ENCODE measurements around the gene HJURP. TPM values are rescaled to one million over a fixed set of nuclear protein-coding genes. Genes with fewer than 3 reads are reported as not detected.
A peak's percentile ranks its signal among the peaks of the same experiment; 100 is the strongest.

HJURP gene
- polyA plus RNA-seq, 2 of the 4 experiments (the other 2 are of a cell fraction), result 103 to 111 TPM

- ChIA-PET POLR2A (no interaction called here), CTCF (interaction anchor here (0.8 to 5.2 kb wide), 6 partner anchors 8 to 599 kb away, joined by 3 to 32 read pairs (median 4); no protein-coding TSS in a partner anchor)
- peak in 1 of 2 experiments; percentile 1 for DNase-seq (ENCODE audit: low read depth in 1 of 2, low spot score in 1 of 2)
- H3K9me3 ChIP-seq, result no peaks in the 10 kb centered on the region
- TF ChIP-seq CHD2 (IDR thresholded peaks at IDR 0.05; ENCODE audit: low read length, partially characterized antibody) (no peak), USF2 (IDR thresholded peaks at IDR 0.05) (no peak), NPAS2 (CRISPR knock-in tag; IDR thresholded peaks at IDR 0.05; ENCODE audit: borderline replicate concordance) (no peak), TP53 (CRISPR knock-in tag; IDR thresholded peaks at IDR 0.05) (no peak)
- WGBS (ENCODE audit: missing lambda C conversion rate), result 86% methylated on average over 13 of the region's 13 CpGs
- peak overlapping the region; percentile 83 to 85 for H3K27ac ChIP-seq
- no peak overlapping the region for H3K4me3 ChIP-seq
- peak overlapping the region; percentile 87 for H3K4me2 ChIP-seq
- no peak for FAIRE-seq
- peaks cover 62% of the 10 kb centered on the region for H3K4me1 ChIP-seq
- no peak for ATAC-seq
Observed at GRCh38 chr2:233849607-233850271, 4.6 kb downstream of the HJURP start.

GRCh38 chr2:233848276-233848675 lies 6.1 kb downstream of the HJURP start:
- Histone ChIP-seq H3K4me2 (peak overlapping the region; percentile 87; the same call in 1 of the 3 replicates), H3K4me3 (no peak overlapping the region), H3K27ac (peak overlapping the region; percentile 83 to 85; a peak in 5 of 6 replicates), H3K4me1 (peaks cover 63% of the 10 kb centered on the region), H3K9me3 (no peaks in the 10 kb centered on the region)
- no peak for DNase-seq (ENCODE audit: low read depth in 1 of 2, low spot score in 1 of 2)
- TF ChIP-seq ELK1 (IDR thresholded peaks at IDR 0.05; ENCODE audit: low read depth, low read length) (no peak), CEBPB (IDR thresholded peaks at IDR 0.05) (0 out of 4 replicates have a peak, but pooled peaks of 1 of the 2 experiments have one; percentile 14)
- 93% methylated on average over 13 of the region's 13 CpGs for WGBS (ENCODE audit: missing lambda C conversion rate)
- no peak for FAIRE-seq
- POLR2A ChIA-PET, result no interaction called here
- no peak; a peak in 1 of 6 replicates for ATAC-seq
- CTCF ChIA-PET, result interaction anchor here (0.8 to 5.2 kb wide), 4 partner anchors 10 to 420 kb away, joined by 3 to 32 read pairs (median 4); no protein-coding TSS in a partner anchor

- no peak for ATAC-seq
- CTCF ChIA-PET, result interaction anchor here (1.2 to 5.2 kb wide), 3 partner anchors 11 to 68 kb away, joined by 4 to 32 read pairs (median 4); no protein-coding TSS in a partner anchor
Observed at GRCh38 chr2:233847248-233847898, 7.0 kb downstream of the HJURP start.

More at GRCh38 chr2:233847248-233847898, 7.0 kb downstream of the HJURP start:
- FAIRE-seq (no peak), DNase-seq (ENCODE audit: low read depth in 1 of 2, low spot score in 1 of 2) (peak in 1 of 2 experiments; percentile 3)
- TF ChIP-seq NR3C1 (IDR thresholded peaks at IDR 0.05), result no peak
- TF ChIP-seq CBX8 (IDR thresholded peaks at IDR 0.05), result no peak
- no peak for TF ChIP-seq E2F6 (IDR thresholded peaks at IDR 0.05; ENCODE audit: borderline replicate concordance, low read depth)
- no peak for TF ChIP-seq POLR2A (IDR thresholded peaks at IDR 0.05; ENCODE audit: low read length)
- no peak for TF ChIP-seq MAX (IDR thresholded peaks at IDR 0.05)
- no peak for TF ChIP-seq KDM5A (IDR thresholded peaks at IDR 0.05)
- no peak for TF ChIP-seq GATA3 (IDR thresholded peaks at IDR 0.05; ENCODE audit: borderline replicate concordance)
- TF ChIP-seq ZNF302 (CRISPR knock-in tag; IDR thresholded peaks at IDR 0.05), result no peak
- TF ChIP-seq MAZ (IDR thresholded peaks at IDR 0.05; ENCODE audit: borderline replicate concordance, low read depth, low read length), result no peak
- no peak for TF ChIP-seq SREBF2 (IDR thresholded peaks at IDR 0.05)
- no peak for TF ChIP-seq HES2 (IDR thresholded peaks at IDR 0.05)
- no peak for TF ChIP-seq ESRRA (IDR thresholded peaks at IDR 0.05; ENCODE audit: borderline replicate concordance, low read length)
- no peak for TF ChIP-seq REST (IDR thresholded peaks at IDR 0.05)
- no peak for TF ChIP-seq HOXB13 (CRISPR knock-in tag; IDR thresholded peaks at IDR 0.05; ENCODE audit: low read depth)
- TF ChIP-seq TP53 (CRISPR knock-in tag; IDR thresholded peaks at IDR 0.05), result no peak
- TF ChIP-seq NFE2L2 (conservative IDR thresholded peaks at IDR 0.05; ENCODE audit: low read length), result no peak
- TF ChIP-seq MAFK (IDR thresholded peaks at IDR 0.05; ENCODE audit: partially characterized antibody), result no peak
- no peak for TF ChIP-seq NPAS2 (CRISPR knock-in tag; IDR thresholded peaks at IDR 0.05; ENCODE audit: borderline replicate concordance)
- no peak for TF ChIP-seq RFX5 (IDR thresholded peaks at IDR 0.05)
- Histone ChIP-seq H3K27ac (peak overlapping the region; percentile 19 to 83; a peak in 5 of 6 replicates), H3K9me3 (no peaks in the 10 kb centered on the region), H3K4me1 (peaks cover 70% of the 10 kb centered on the region), H3K4me2 (0 out of 3 replicates have a peak overlapping the region, but pooled peaks have one; percentile 9), H3K4me3 (no peak overlapping the region)
- 88% methylated on average over 13 of the region's 13 CpGs for WGBS (ENCODE audit: missing lambda C conversion rate)
- POLR2A ChIA-PET, result no interaction called here
